Loucy (cell line): Measurements from ENCODE around the gene UGT8.

Source experiments
- H2AFZ ChIP-seq: fragments of 200-600 bp; sonication (generic); 2 replicates; pipeline ENCODE4 v1.6.0; 2016; ENCODE audit warnings: antibody characterized with exemption, mild to moderate bottlenecking, low read length, moderate library complexity
- H3F3A ChIP-seq: fragments of 200-600 bp; 2 replicates; pipeline ENCODE4 v1.6.0; 2016; ENCODE audit warnings: antibody characterized with exemption, low read depth, mild to moderate bottlenecking
- H3K27me3 ChIP-seq: fragments of 200-600 bp; sonication (generic); 2 replicates; pipeline ENCODE4 v1.6.1; 2014; ENCODE audit warnings: low read length, mild to moderate bottlenecking; ENCODE audit not compliant: insufficient read depth, poor library complexity, severe bottlenecking
- H3K36me3 ChIP-seq: fragments of 200-600 bp; sonication (generic); 2 replicates; pipeline ENCODE4 v1.6.1; 2016; ENCODE audit warnings: low read length; ENCODE audit not compliant: insufficient read depth
- H3K4me1 ChIP-seq: fragments of 200-600 bp; sonication (generic); 2 replicates; pipeline ENCODE4 v1.5.1; 2014; ENCODE audit warnings: low read length, mild to moderate bottlenecking; ENCODE audit not compliant: insufficient read depth, poor library complexity, severe bottlenecking
- H3K4me2 ChIP-seq: fragments of 200-600 bp; sonication (generic); 2 replicates; pipeline ENCODE4 v1.6.0; 2014; ENCODE audit warnings: antibody characterized with exemption, low read length, low read depth, mild to moderate bottlenecking; ENCODE audit not compliant: poor library complexity, severe bottlenecking
- H3K4me3 ChIP-seq: fragments of 200-600 bp; sonication (generic); 2 replicates; pipeline ENCODE4 v1.5.1; 2014; ENCODE audit warnings: low read length, mild to moderate bottlenecking, mixed read lengths; ENCODE audit not compliant: poor library complexity, severe bottlenecking
- H3K79me2 ChIP-seq: fragments of 200-600 bp; sonication (generic); 2 replicates; pipeline ENCODE4 v1.6.1; 2014; ENCODE audit warnings: low read length; ENCODE audit not compliant: insufficient read depth
- H3K9ac ChIP-seq: fragments of 200-600 bp; sonication (generic); 2 replicates; pipeline ENCODE4 v1.6.0; 2014; ENCODE audit warnings: mild to moderate bottlenecking, low read depth, low read length, moderate library complexity; ENCODE audit not compliant: poor library complexity, severe bottlenecking
- H3K9me2 ChIP-seq: fragments of 200-600 bp; sonication (generic); replicated peaks from 2 replicates; pipeline ENCODE4 v1.6.1; 2016; ENCODE audit warnings: low read depth, low read length, mixed read lengths
- H3K9me3 ChIP-seq: fragments of 200-600 bp; sonication (generic); 2 replicates; pipeline ENCODE4 v1.6.1; 2014; ENCODE audit warnings: mild to moderate bottlenecking, antibody characterized with exemption, low read length, low read depth; ENCODE audit not compliant: insufficient read depth
- H4K20me1 ChIP-seq: fragments of 200-600 bp; sonication (generic); 2 replicates; pipeline ENCODE4 v1.6.0; 2014; ENCODE audit warnings: antibody characterized with exemption, low read length, mild to moderate bottlenecking; ENCODE audit not compliant: insufficient read depth, poor library complexity, severe bottlenecking
- CTCF ChIP-seq: fragments of 200-600 bp; sonication (generic); conservative IDR thresholded peaks from 2 replicates; pipeline ENCODE4 v1.5.1; 2014; ENCODE audit warnings: mild to moderate bottlenecking, antibody characterized with exemption, low read length
- EZH2phosphoT487 ChIP-seq: fragments of 200-600 bp; IDR thresholded peaks from 2 replicates; pipeline ENCODE4 v1.6.1; 2018; ENCODE audit warnings: antibody characterized with exemption, mild to moderate bottlenecking, moderate library complexity, borderline replicate concordance

The UGT8 gene

DNA sequence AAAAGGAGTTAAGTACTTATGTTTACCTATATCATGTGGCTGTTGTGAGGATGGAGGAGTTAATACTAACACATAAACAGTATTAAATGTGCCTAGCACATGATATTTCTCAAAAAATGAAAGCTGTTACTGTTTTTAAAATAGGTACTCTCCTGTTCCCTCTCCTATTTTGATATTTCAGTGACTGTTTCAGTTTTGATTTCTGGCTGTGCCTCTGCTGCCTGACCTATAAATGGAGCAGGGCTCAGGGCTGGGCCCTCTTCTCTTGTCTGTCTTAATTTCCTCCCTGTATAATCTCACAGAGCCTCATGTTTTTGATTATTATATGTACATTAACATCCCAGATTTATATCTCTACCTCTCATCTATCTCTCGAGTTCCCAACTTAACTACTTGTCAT, 93.3 kb downstream of the UGT8 start:
- TF ChIP-seq CTCF, result no peak
- H3K27me3 ChIP-seq, result no peaks in the 10 kb centered on the region
- H3F3A ChIP-seq, result no peaks in the 10 kb centered on the region
- no peaks in the 10 kb centered on the region for H3K4me1 ChIP-seq
- no peak overlapping the region for H2AFZ ChIP-seq
- H4K20me1 ChIP-seq, result no peaks in the 10 kb centered on the region
- no peaks in the 10 kb centered on the region for H3K9me3 ChIP-seq
- H3K36me3 ChIP-seq, result no peaks in the 10 kb centered on the region
- H3K4me2 ChIP-seq, result no peak overlapping the region
- no peak overlapping the region for H3K9ac ChIP-seq
- H3K4me3 ChIP-seq, result no peak overlapping the region
- no peaks in the 10 kb centered on the region for H3K79me2 ChIP-seq
- no peaks in the 10 kb centered on the region for H3K9me2 ChIP-seq

DNA sequence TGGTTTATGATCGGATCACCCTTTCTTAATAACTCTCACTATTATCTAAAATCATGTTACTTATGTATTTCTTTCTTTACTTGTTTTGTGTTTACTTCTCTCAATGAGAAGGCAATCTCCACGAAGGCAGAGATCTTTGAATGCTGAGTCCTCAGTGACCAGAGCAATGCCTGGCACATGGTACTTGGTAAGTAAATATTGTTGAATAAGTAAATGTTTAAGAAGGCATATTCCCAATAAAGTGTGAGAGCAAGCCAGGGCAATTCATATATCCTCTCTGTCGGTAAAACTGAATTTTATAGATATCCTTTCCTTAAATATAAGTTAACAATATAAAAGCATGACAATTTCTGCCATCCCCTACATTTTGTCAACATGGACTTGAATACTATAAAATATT, 94.4 kb downstream of the UGT8 start:
- Histone ChIP-seq H3K79me2 (no peaks in the 10 kb centered on the region), H3K36me3 (no peaks in the 10 kb centered on the region), H3K9me2 (no peaks in the 10 kb centered on the region), H2AFZ (no peak overlapping the region), H3K9me3 (no peaks in the 10 kb centered on the region), H3K9ac (no peak overlapping the region), H3K4me2 (no peak overlapping the region), H3F3A (no peaks in the 10 kb centered on the region), H3K4me1 (no peaks in the 10 kb centered on the region), H3K4me3 (no peak overlapping the region), H3K27me3 (no peaks in the 10 kb centered on the region), H4K20me1 (no peaks in the 10 kb centered on the region)
- no peak for TF ChIP-seq EZH2phosphoT487
- TF ChIP-seq CTCF, result no peak

DNA sequence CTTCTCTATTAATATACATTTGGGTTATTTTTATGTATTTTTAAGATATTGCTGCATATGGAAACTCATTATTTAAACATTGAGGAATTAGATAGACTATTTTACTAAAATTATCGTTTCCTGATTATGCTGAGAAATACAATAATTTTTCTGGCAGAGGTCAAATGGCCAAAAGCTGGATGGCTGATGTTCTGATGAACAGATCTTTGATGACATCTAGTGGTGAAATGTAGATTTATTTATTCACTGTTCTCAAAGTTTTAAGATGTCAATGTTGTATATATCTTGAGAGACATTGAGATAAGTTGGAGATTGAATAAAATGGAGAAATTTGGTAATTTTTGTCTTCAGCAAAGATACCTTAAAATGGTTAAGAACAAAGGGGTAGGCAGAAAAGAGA, 96.2 kb downstream of the UGT8 start:
- H4K20me1 ChIP-seq, result no peaks in the 10 kb centered on the region
- no peaks in the 10 kb centered on the region for H3F3A ChIP-seq
- no peaks in the 10 kb centered on the region for H3K36me3 ChIP-seq
- H3K4me2 ChIP-seq, result no peak overlapping the region
- H3K79me2 ChIP-seq, result no peaks in the 10 kb centered on the region
- H3K27me3 ChIP-seq, result no peaks in the 10 kb centered on the region
- TF ChIP-seq CTCF (peak; percentile 77), EZH2phosphoT487 (no peak)
- H3K4me3 ChIP-seq, result no peak overlapping the region
- no peak overlapping the region for H3K9ac ChIP-seq
- H2AFZ ChIP-seq, result no peak overlapping the region
- H3K4me1 ChIP-seq, result no peaks in the 10 kb centered on the region
- H3K9me2 ChIP-seq, result no peaks in the 10 kb centered on the region
- no peaks in the 10 kb centered on the region for H3K9me3 ChIP-seq
